Measurements from ENCODE around the gene ERAP2. TPM values are rescaled to one million over a fixed set of nuclear protein-coding genes. Genes with fewer than 3 reads are reported as not detected.
A peak's percentile ranks its signal among the peaks of the same experiment; 100 is the strongest.
"Not testable (repeated sequence)": the region's sequence is repeated elsewhere in the genome, so short reads cannot be mapped to it uniquely, and the experiment has no call there.

The ERAP2 gene
- total RNA-seq, 1 donor = 77.3 TPM

DNA sequence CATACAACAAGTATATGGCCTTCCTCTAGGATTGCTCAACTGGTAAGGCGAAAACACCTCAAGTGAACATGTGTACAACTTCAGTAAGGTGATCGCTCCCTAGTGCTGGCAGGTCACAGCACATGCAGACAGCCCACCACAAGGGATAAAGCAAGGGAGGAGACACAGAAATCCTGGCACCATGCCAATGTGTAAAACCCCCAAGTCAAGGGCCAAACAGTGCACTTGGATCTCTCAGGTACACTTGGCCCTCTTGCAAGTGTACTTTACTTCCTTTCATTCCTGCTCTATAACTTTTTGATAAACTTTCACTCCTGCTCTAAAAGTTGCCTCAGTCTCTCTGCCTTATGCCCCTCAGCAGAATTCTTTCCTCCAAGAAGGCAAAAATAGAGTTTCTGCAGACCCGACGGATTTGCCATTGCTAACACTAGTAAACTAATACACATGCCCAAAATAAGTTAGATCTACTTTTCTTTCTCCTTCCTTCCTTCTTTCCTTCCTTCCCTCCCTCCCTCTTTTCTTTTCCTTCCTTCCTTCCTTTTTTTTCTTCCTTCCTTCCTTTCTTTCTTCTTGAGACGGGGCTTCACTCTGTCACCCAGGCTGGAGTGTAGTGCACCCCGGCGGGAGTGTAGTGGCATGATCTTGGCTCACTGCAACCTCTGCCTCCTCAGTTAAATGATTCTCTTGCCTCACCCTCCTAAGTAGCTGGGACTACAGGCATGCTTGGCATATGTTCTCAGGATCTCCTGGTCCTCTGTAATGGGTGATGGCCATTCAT is 52.8 kb downstream of the ERAP2 start:
- Histone ChIP-seq H3K4me3 (ENCODE audit: low read length) (no peak overlapping the region), H3K9me3 (ENCODE audit: low read depth, low read length) (no peaks in the 10 kb centered on the region), H3K4me1 (ENCODE audit: insufficient read depth, low read length) (peaks cover 45% of the 10 kb centered on the region), H3K27me3 (ENCODE audit: insufficient read depth, low read length) (no peaks in the 10 kb centered on the region)

DNA sequence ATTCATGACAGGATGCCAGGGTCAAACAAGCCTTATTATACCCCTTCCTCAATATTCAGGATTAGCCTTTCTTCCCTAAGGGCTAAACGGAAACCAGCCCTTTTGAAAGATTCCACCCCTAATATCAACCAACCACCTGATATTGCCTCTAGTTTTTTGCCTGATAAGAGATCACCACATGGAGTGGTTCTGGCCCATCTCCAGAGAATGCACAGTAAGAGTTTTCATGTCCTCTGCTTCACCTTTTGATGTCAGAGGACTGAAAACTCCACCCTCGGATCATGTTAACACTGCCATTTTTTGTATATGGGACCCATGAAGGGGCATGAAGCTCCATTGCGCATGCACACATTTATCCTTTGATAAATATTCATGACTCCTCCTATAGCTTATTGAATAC is 53.8 kb downstream of the ERAP2 start:
- Histone ChIP-seq H3K27me3 (ENCODE audit: insufficient read depth, low read length) (no peaks in the 10 kb centered on the region), H3K4me3 (ENCODE audit: low read length) (no peak overlapping the region), H3K4me1 (ENCODE audit: insufficient read depth, low read length) (peaks cover 48% of the 10 kb centered on the region), H3K9me3 (ENCODE audit: low read depth, low read length) (no peaks in the 10 kb centered on the region)

DNA sequence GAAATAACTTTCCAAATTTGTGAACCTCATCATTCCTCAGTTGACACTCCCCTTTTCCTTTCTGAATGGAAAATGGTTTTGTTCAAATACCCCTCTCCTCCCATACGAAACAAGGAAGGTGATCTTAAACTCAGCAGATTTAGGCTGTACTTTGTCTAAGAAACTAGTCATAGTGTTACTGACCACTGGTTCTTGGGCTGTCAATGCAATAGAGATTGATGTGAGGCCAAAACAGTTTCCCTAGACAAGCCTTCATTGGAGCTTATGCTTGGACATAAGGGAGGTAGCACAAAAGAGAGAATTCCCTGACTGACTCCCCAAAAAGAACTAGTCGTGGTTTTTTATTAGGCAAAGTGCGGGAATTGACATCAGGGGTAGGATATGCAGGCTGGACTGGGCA is 54.3 kb downstream of the ERAP2 start:
- no peaks in the 10 kb centered on the region for H3K9me3 ChIP-seq (ENCODE audit: low read depth, low read length)
- no peak overlapping the region for H3K4me3 ChIP-seq (ENCODE audit: low read length)
- peaks cover 48% of the 10 kb centered on the region for H3K4me1 ChIP-seq (ENCODE audit: insufficient read depth, low read length)
- H3K27me3 ChIP-seq (ENCODE audit: insufficient read depth, low read length) = no peaks in the 10 kb centered on the region

DNA sequence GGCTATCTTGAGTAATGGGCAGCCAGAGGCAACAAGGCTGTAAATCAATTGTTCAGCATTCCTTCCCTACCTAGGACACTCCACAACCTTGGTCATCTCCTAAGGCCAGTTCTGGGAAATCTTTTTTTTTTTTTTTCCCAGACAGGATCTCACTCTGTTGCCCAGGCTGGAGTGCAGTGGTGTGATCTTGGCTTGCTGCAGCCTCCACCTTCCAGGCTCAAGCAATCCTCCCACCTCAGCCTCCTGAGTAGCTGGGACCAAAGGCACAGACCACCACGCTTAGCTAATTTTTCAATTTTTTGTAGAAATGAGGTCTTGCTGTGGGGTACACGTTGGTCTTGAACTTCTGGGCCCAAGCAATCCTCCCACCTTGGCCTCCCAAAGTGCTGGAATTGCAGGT is 54.7 kb downstream of the ERAP2 start:
- H3K4me3 ChIP-seq (ENCODE audit: low read length); H3K9me3 ChIP-seq (ENCODE audit: low read depth, low read length); H3K27me3 ChIP-seq (ENCODE audit: insufficient read depth, low read length): not testable (repeated sequence)
- H3K4me1 ChIP-seq (ENCODE audit: insufficient read depth, low read length) = peaks cover 45% of the 10 kb centered on the region

DNA sequence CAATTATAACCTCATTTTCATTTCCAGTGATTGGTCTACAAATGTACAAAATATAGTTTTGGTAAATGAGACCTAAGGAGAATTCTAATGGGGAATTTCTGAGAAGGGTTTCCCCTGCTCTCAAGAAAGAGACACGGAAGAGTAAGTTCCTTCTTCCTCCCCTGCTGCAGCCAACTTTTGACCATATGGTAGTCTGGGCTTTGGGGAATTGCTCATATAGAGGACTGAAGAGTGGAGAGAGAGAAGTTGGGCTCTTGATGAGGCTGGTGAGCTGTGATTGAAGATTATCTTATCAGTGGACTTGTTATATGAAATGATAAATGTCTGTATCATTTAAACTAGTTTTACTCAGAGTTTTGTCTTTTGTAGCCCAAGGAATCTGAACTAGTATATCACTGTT is 55.3 kb downstream of the ERAP2 start:
- peaks cover 45% of the 10 kb centered on the region for H3K4me1 ChIP-seq (ENCODE audit: insufficient read depth, low read length)
- H3K4me3 ChIP-seq (ENCODE audit: low read length) = no peak overlapping the region
- H3K9me3 ChIP-seq (ENCODE audit: low read depth, low read length) = no peaks in the 10 kb centered on the region
- no peaks in the 10 kb centered on the region for H3K27me3 ChIP-seq (ENCODE audit: insufficient read depth, low read length)

DNA sequence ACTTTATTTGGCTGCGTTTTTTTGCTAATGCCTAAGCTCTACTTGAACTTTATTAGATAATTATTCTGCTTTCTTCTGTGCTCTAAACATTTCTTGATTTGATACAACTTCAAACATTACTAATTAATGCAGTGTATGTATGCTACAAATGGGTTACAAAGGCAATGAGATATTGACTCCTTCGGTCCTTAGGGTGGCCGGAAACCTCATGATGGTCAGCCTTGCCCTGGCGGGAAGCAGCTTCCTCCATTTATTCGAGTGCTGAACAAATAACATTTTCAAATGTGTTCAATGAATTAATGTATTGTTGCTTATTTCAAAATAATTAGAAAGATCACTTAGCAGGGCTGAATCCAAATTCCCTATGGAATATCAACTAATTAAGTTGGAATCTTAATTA is 55.7 kb downstream of the ERAP2 start:
- H3K4me3 ChIP-seq (ENCODE audit: low read length) = no peak overlapping the region

DNA sequence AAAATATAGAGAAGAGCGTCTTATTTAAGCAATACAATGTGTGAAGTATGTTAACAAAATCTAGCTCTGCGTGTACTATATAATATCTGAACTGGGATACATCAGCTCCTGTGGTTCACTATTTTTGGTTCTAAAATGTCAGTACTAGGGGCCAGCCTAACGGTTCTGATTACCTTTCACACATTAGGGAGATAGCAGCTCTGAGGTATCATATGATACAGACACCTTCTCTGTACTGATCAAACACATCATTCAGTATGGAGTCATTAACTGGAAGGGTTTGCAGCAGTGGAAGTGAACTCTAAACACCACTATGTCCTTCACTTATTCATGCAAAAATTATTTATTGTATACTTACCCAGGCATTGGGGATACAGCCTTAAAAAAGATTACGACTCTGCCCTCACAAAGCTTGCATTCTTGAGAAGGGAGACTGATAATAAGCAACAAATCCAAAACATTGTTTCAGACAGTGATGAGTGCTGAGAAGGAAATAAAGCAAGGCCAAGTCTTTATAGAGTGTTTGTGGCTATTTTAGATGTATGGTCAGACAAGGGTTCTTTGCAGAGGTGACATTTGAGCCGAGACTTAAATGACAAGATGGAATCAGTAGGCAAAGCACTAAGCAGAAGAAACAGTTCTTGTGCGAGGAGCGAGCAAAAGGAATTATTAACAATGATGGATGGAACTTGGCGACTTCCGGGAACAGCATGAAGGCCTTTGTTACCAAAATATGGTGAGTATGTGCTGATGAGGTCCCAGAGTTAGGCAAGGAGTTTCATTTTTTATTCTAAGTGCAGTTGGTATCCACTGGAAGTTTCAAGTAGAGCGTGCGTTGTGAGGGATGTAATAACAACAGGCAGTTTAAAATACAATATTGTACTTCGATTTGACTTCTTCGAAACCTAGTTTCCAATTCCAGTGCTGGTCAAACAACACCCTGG is 57.7 kb downstream of the ERAP2 start:
- H3K27me3 ChIP-seq (ENCODE audit: insufficient read depth, low read length) = no peaks in the 10 kb centered on the region
- peak overlapping the region; percentile 79 for H3K4me3 ChIP-seq (ENCODE audit: low read length)
- H3K9me3 ChIP-seq (ENCODE audit: low read depth, low read length) = no peaks in the 10 kb centered on the region
- H3K4me1 ChIP-seq (ENCODE audit: insufficient read depth, low read length) = peaks cover 56% of the 10 kb centered on the region

More for the DNA sequence above, 55.7 kb downstream of the ERAP2 start:
- no peaks in the 10 kb centered on the region for H3K9me3 ChIP-seq (ENCODE audit: low read depth, low read length)
- peaks cover 49% of the 10 kb centered on the region for H3K4me1 ChIP-seq (ENCODE audit: insufficient read depth, low read length)
- no peaks in the 10 kb centered on the region for H3K27me3 ChIP-seq (ENCODE audit: insufficient read depth, low read length)

DNA sequence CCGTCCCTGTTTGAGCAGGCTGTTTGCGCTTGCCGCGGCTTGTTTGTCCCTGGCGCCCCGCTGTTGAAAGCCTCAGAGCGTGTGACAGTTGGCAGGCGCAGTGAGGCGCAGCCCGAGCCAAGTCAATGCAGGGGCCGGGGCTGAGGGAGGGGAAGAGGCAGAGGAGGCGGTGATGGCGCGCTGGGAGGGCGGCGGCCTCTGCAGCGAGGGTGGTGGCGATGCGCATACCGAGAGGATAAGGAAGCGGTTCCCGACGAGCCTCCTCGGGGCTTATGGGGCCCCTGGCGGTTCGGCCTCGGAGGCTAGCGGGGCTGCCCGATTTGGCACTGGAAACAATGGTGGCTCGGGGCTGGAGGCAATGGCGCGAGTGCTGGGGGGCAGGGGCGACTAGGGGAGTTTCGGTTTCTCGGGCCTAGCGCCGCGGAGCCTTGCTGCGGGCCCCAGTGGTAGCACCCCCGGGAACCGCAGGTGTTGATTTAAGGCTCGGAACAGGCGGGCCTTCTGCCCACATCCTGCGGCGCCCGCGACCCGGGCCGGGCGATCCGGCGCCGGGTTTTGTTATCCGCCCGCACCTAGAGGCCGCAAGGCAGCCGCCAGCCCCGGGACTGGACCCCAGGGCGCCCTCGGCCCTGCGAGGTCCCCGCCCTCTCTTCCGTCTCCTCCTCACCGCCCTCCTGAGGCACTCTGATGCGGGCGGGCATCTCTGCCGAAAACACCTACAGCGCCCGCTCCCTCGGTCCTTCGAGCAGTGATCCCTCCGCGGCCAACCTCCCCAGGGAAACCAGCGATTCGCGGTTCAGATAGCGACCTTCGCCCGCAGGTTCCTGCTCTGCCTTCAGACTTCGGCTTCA is 58.6 kb downstream of the ERAP2 start:
- Histone ChIP-seq H3K9me3 (ENCODE audit: low read depth, low read length) (no peaks in the 10 kb centered on the region), H3K4me1 (ENCODE audit: insufficient read depth, low read length) (peaks cover 56% of the 10 kb centered on the region), H3K27me3 (ENCODE audit: insufficient read depth, low read length) (no peaks in the 10 kb centered on the region)

DNA sequence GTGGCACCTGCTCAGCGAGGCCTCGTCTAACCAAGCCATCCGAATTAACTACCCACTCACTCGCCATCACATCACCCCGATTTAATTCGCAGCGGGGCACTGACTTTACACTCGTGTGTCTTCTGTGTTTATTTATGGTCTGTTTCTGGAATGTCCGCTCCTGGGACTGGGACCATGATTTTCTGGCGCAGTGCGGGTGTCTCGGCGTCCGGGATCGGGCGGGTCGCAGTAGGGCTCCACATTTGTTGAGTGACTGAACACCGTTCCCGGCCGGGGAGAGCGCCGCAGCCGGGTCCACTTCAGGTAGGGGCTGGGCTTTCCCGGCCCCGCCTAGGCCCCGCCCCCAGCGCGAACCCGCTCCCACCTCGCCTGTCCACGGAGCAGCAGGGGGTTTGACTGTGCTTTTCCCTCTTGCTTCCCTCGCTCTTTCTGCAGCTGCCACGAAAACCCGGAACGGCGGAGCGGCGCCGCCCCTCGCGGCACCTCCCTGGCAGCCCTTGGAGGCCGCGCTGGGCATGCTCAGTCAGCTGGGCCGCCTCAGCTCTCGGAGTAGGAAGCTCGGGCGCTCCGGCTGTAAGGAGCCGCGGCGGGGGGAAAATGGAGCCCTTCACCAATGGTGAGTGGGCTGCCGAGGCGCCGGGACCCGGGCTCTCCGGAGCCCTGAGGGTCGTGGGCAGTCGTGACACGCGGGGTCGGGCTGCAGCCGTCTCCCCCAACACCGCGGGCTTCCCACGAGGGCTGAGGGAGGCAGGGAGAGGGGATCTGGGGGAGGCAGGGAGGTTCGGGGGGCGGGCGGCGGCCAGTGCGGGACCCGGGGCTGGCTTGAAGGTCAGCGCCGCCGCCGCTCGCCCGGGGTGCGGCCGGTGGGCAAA is 59.5 kb downstream of the ERAP2 start, which contains the start of gene LNPEP:
TSS of gene LNPEP (plus strand) at position 522 of the 872 bp plus-strand sequence. CDS start at position 598, 76 bp downstream.
- Histone ChIP-seq H3K4me3 (ENCODE audit: low read length) (peak within 1 kb of the TSS; percentile 79), H3K27me3 (ENCODE audit: insufficient read depth, low read length) (no peaks in the 10 kb centered on the region), H3K9me3 (ENCODE audit: low read depth, low read length) (no peaks in the 10 kb centered on the region), H3K4me1 (ENCODE audit: insufficient read depth, low read length) (peaks cover 55% of the 10 kb centered on the region)

More for the DNA sequence above, 58.6 kb downstream of the ERAP2 start:
- H3K4me3 ChIP-seq (ENCODE audit: low read length) = peak overlapping the region; percentile 79

DNA sequence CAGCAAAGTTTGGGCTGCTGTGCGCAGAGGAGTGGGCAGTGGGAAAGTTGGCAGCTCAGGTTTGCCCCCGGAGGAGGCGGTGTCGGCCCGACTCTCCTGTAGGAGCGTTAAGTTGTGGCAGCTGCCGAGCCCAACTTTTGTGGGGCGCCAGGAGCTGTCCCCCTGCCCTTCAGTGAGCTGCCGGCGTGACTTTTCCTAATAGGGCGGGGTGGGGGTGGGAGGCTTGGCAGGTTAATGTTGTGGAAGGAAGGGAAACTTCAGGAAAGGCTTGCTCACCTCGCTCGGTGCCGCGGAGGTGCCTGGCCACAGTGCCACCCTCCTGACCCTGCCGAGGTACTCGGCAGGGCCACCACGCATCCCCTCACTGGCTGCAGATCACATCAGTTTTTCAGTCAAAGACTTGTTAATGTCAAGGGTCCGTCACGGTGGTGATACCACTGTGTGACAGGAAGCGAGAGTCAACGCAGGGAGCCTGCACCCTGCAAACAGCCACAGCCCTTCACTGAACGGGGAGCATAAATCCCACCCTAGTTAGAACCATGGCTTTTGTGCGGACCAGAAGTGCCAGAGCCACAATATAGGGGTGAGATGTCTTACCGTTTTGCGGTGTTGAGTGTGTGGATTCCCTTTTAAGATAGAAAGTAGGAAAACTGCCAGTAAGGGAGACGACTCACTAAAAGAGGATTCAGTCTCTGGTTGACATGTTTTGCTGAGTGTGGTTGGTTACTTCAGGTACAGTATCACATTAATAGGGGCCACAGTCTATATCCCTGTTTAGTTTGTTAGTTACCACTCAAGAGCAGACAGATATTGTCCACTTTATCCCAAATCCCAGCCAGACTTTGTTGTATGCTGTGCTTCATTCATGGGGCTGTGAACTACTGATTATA is 60.4 kb downstream of the ERAP2 start:
- Histone ChIP-seq H3K27me3 (ENCODE audit: insufficient read depth, low read length) (no peaks in the 10 kb centered on the region), H3K4me3 (ENCODE audit: low read length) (peak overlapping the region; percentile 79), H3K9me3 (ENCODE audit: low read depth, low read length) (no peaks in the 10 kb centered on the region), H3K4me1 (ENCODE audit: insufficient read depth, low read length) (peaks cover 53% of the 10 kb centered on the region)

DNA sequence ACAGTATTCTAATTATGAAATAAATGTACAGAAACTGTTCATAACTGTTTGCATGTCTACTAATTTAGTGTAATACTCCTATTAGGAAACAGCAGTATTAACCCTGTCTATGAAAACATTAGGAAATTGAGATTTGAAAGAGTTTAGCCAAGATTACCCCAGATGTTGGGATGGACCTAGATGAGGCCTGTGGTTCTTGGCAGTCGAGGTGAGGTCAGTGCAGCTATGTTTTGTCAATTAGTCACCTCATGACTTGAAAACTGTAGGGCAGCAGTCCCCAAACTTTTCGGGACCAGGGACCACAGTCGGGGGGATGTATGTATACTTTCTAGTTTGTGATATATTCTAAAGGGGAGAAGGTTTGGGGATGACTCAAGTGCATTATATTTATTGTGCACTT is 64.3 kb downstream of the ERAP2 start:
- Histone ChIP-seq H3K4me3 (ENCODE audit: low read length) (no peak overlapping the region), H3K4me1 (ENCODE audit: insufficient read depth, low read length) (peaks cover 55% of the 10 kb centered on the region), H3K27me3 (ENCODE audit: insufficient read depth, low read length) (no peaks in the 10 kb centered on the region), H3K9me3 (ENCODE audit: low read depth, low read length) (no peaks in the 10 kb centered on the region)

DNA sequence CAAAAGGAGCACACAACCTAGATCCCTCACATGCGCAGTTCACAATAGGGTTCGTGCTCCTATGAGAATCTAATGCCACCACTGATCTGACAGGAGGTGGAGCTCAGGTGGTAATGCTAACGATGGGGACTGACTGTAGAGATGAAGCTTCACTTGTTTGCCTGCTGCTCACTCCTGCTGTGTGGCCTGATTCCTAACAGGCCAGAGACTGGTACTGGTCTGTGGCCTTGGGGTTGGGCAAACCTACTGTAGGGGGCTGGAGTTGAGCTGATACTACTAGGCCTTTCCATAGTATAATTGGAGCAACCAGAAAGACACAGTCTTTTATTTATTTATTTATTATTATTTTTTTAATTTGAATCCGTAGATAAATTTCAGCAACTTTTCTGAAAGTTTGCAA is 64.8 kb downstream of the ERAP2 start:
- Histone ChIP-seq H3K4me3 (ENCODE audit: low read length) (no peak overlapping the region), H3K4me1 (ENCODE audit: insufficient read depth, low read length) (peaks cover 60% of the 10 kb centered on the region), H3K9me3 (ENCODE audit: low read depth, low read length) (no peaks in the 10 kb centered on the region), H3K27me3 (ENCODE audit: insufficient read depth, low read length) (no peaks in the 10 kb centered on the region)

DNA sequence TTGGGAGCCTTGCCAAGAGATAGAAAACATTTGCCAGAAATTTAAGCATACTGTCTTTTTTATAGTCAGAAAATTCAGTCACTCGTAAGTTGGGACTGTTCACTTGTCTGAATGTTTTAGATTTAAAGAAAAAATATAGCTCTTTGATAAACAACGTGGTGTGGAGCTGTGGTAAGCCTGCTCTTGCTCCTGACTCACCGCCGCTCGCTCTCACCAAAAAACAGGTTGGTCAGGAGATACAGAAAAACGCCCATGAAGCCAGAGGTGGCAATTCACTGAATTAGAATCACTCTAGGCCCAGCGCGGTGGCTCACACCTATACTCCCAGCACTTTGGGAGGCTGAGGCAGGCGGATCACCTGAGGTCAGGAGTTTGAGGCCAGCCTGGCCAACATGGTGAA is 65.8 kb downstream of the ERAP2 start:
- Histone ChIP-seq H3K27me3 (ENCODE audit: insufficient read depth, low read length) (no peaks in the 10 kb centered on the region), H3K4me3 (ENCODE audit: low read length) (no peak overlapping the region), H3K9me3 (ENCODE audit: low read depth, low read length) (no peaks in the 10 kb centered on the region), H3K4me1 (ENCODE audit: insufficient read depth, low read length) (peaks cover 59% of the 10 kb centered on the region)

All from mononuclear cell (primary cell).